Activated T-cell treated with anti-CD3 and anti-CD28 coated beads, Interleukin-2, amount 50 U/mL, for 4 hours (primary cell): Measurements from ENCODE around the gene PCSK6. TPM values are rescaled to one million over a fixed set of nuclear protein-coding genes. Genes with fewer than 3 reads are reported as not detected.
"Not testable (repeated sequence)": the region's sequence is repeated elsewhere in the genome, so short reads cannot be mapped to it uniquely, and the experiment has no call there.

Source experiments
- ATAC-seq, 2 donors: fragments of 200-7000 bp; cut with Tn5 transposase; one replicate each; pipeline ENCODE4 v1.10.0; 2021
- DNase-seq: peaks from one replicate; pipeline ENCODE4 v3.0.0-alpha.2; 2020
- H3K27me3 Mint-ChIP-seq: one replicate; pipeline ENCODE4 v1.8.0; 2021; ENCODE audit warnings: low read depth, mixed read lengths
- H3K36me3 Mint-ChIP-seq: one replicate; pipeline ENCODE4 v1.8.0; 2022; ENCODE audit warnings: mixed read lengths; ENCODE audit not compliant: insufficient read depth
- H3K4me1 Mint-ChIP-seq: one replicate; pipeline ENCODE4 v1.8.0; 2021; ENCODE audit warnings: low read depth, mixed read lengths
- H3K4me3 Mint-ChIP-seq: one replicate; pipeline ENCODE4 v1.8.0; 2021; ENCODE audit warnings: mild to moderate bottlenecking, moderate library complexity, mixed read lengths
- H3K9me3 Mint-ChIP-seq: one replicate; pipeline ENCODE4 v1.8.0; 2021; ENCODE audit warnings: mixed read lengths
- total RNA-seq, 3 donors: library from RNA; stranded (reverse); gene quantifications; one replicate each; pipeline ENCODE4 v1.2.1, GENCODE V29; 2021

Gene PCSK6
- total RNA-seq, 3 donors from 2014 or later, result 0.53 to 0.83 (median 0.65) TPM

GRCh38 chr15:101426761-101427333 is 62.7 kb downstream of the PCSK6 start:
- DNase-seq, result no peak
- ATAC-seq, result no peak
- Mint-ChIP-seq H3K4me3 (no peak overlapping the region), H3K36me3 (no peaks in the 10 kb centered on the region), H3K4me1 (no peaks in the 10 kb centered on the region), H3K9me3 (peaks cover 8% of the 10 kb centered on the region), H3K27me3 (peaks cover 11% of the 10 kb centered on the region)

GRCh38 chr15:101425787-101426365 is 63.6 kb downstream of the PCSK6 start:
- Mint-ChIP-seq H3K36me3 (no peaks in the 10 kb centered on the region), H3K4me3 (no peak overlapping the region), H3K27me3 (peaks cover 13% of the 10 kb centered on the region), H3K4me1 (no peaks in the 10 kb centered on the region), H3K9me3 (peaks cover 8% of the 10 kb centered on the region)
- no peak for DNase-seq
- no peak for ATAC-seq

- no peaks in the 10 kb centered on the region for H3K36me3 Mint-ChIP-seq
- DNase-seq, result no peak
- H3K9me3 Mint-ChIP-seq, result peaks cover 8% of the 10 kb centered on the region
- peaks cover 15% of the 10 kb centered on the region for H3K27me3 Mint-ChIP-seq
- no peak overlapping the region for H3K4me3 Mint-ChIP-seq
- no peaks in the 10 kb centered on the region for H3K4me1 Mint-ChIP-seq
- no peak for ATAC-seq
Observed at GRCh38 chr15:101424984-101425383, 64.5 kb downstream of the PCSK6 start.

GRCh38 chr15:101420232-101420631 is 69.3 kb downstream of the PCSK6 start:
- Mint-ChIP-seq H3K9me3 (peaks cover 8% of the 10 kb centered on the region), H3K36me3 (no peaks in the 10 kb centered on the region), H3K27me3 (peaks cover 20% of the 10 kb centered on the region), H3K4me1 (no peaks in the 10 kb centered on the region), H3K4me3 (no peak overlapping the region)
- DNase-seq, result no peak
- ATAC-seq, result no peak

- not testable (repeated sequence) for H3K4me1 Mint-ChIP-seq, H3K4me3 Mint-ChIP-seq, DNase-seq, H3K36me3 Mint-ChIP-seq, H3K9me3 Mint-ChIP-seq, ATAC-seq
- H3K27me3 Mint-ChIP-seq, result peaks cover 14% of the 10 kb centered on the region
Observed at GRCh38 chr15:101416475-101416874, 73.0 kb downstream of the PCSK6 start.

- no peaks in the 10 kb centered on the region for H3K36me3 Mint-ChIP-seq
- ATAC-seq (no peak), DNase-seq (no peak)
- no peaks in the 10 kb centered on the region for H3K4me1 Mint-ChIP-seq
- H3K9me3 Mint-ChIP-seq, result no peaks in the 10 kb centered on the region
- H3K4me3 Mint-ChIP-seq, result no peak overlapping the region
- H3K27me3 Mint-ChIP-seq, result peaks cover 12% of the 10 kb centered on the region
Observed at GRCh38 chr15:101413239-101413638, 76.3 kb downstream of the PCSK6 start.

- no peak for ATAC-seq
- H3K27me3 Mint-ChIP-seq, result peaks cover 10% of the 10 kb centered on the region
- H3K9me3 Mint-ChIP-seq, result no peaks in the 10 kb centered on the region
- no peak overlapping the region for H3K4me3 Mint-ChIP-seq
- no peaks in the 10 kb centered on the region for H3K36me3 Mint-ChIP-seq
- no peaks in the 10 kb centered on the region for H3K4me1 Mint-ChIP-seq
- DNase-seq, result no peak
Observed at GRCh38 chr15:101411581-101411980, 77.9 kb downstream of the PCSK6 start.

- ATAC-seq, result no peak
- DNase-seq, result no peak
- Mint-ChIP-seq H3K4me3 (no peak overlapping the region), H3K36me3 (no peaks in the 10 kb centered on the region), H3K27me3 (peaks cover 9% of the 10 kb centered on the region), H3K9me3 (no peaks in the 10 kb centered on the region), H3K4me1 (no peaks in the 10 kb centered on the region)
Observed at GRCh38 chr15:101411085-101411484, 78.4 kb downstream of the PCSK6 start.

- Mint-ChIP-seq H3K4me1 (no peaks in the 10 kb centered on the region), H3K36me3 (no peaks in the 10 kb centered on the region), H3K9me3 (no peaks in the 10 kb centered on the region), H3K27me3 (peaks cover 8% of the 10 kb centered on the region), H3K4me3 (no peak overlapping the region)
- DNase-seq (no peak), ATAC-seq (no peak)
Observed at GRCh38 chr15:101410612-101411011, 78.9 kb downstream of the PCSK6 start.

GRCh38 chr15:101409621-101410020 is 79.9 kb downstream of the PCSK6 start:
- ATAC-seq (no peak), DNase-seq (no peak)
- Mint-ChIP-seq H3K4me1 (no peaks in the 10 kb centered on the region), H3K27me3 (peaks cover 8% of the 10 kb centered on the region), H3K36me3 (no peaks in the 10 kb centered on the region), H3K9me3 (no peaks in the 10 kb centered on the region), H3K4me3 (no peak overlapping the region)

- ATAC-seq (no peak), DNase-seq (no peak)
- H3K4me3 Mint-ChIP-seq, result no peak overlapping the region
- no peaks in the 10 kb centered on the region for H3K9me3 Mint-ChIP-seq
- no peaks in the 10 kb centered on the region for H3K36me3 Mint-ChIP-seq
- peaks cover 8% of the 10 kb centered on the region for H3K27me3 Mint-ChIP-seq
- H3K4me1 Mint-ChIP-seq, result no peaks in the 10 kb centered on the region
Observed at GRCh38 chr15:101407966-101408775, 81.3 kb downstream of the PCSK6 start.

- Mint-ChIP-seq H3K9me3 (no peaks in the 10 kb centered on the region), H3K4me3 (no peak overlapping the region)
- ATAC-seq, result peak in 1 of 2 donors; percentile 58
Observed at GRCh38 chr15:101407439-101407838, 82.1 kb downstream of the PCSK6 start.

GRCh38 chr15:101406526-101407195 is 82.8 kb downstream of the PCSK6 start:
- no peaks in the 10 kb centered on the region for H3K36me3 Mint-ChIP-seq
- no peak overlapping the region for H3K4me3 Mint-ChIP-seq
- peaks cover 8% of the 10 kb centered on the region for H3K27me3 Mint-ChIP-seq
- no peaks in the 10 kb centered on the region for H3K9me3 Mint-ChIP-seq
- no peaks in the 10 kb centered on the region for H3K4me1 Mint-ChIP-seq
- no peak for ATAC-seq
- DNase-seq, result no peak

More at GRCh38 chr15:101407439-101407838, 82.1 kb downstream of the PCSK6 start:
- DNase-seq, result no peak
- H3K4me1 Mint-ChIP-seq, result no peaks in the 10 kb centered on the region
- no peaks in the 10 kb centered on the region for H3K36me3 Mint-ChIP-seq
- peaks cover 8% of the 10 kb centered on the region for H3K27me3 Mint-ChIP-seq

GRCh38 chr15:101406036-101406435 is 83.5 kb downstream of the PCSK6 start:
- H3K9me3 Mint-ChIP-seq, result no peaks in the 10 kb centered on the region
- H3K4me3 Mint-ChIP-seq, result no peak overlapping the region
- peaks cover 11% of the 10 kb centered on the region for H3K27me3 Mint-ChIP-seq
- no peaks in the 10 kb centered on the region for H3K36me3 Mint-ChIP-seq
- DNase-seq (no peak), ATAC-seq (no peak)
- H3K4me1 Mint-ChIP-seq, result no peaks in the 10 kb centered on the region
